Ovary (tissue), 3 donors: ENCODE data around the gene ADAMTSL3.

Experiments used
- EP300 ChIP-seq: sonication (generic); formaldehyde crosslinking; IDR thresholded peaks from one replicate; pipeline ENCODE4 v1.6.1; 2017; ENCODE audit warnings: antibody characterized with exemption
- TF ChIP-seq, protein P1 (sequence below), 3 donors: fragments of 450-650 bp in 2 of 3; fragments of 200-600 bp in 1 of 3; IDR thresholded peaks; one replicate each; pipeline versions ENCODE4 v1.5.1 to v1.8.0; 2016 to 2022; ENCODE audit warnings: antibody characterized with exemption in 3 of 3, mild to moderate bottlenecking in 1 of 3
- donor health status: DM: no; HTN: no; CAD: no.

DNA sequence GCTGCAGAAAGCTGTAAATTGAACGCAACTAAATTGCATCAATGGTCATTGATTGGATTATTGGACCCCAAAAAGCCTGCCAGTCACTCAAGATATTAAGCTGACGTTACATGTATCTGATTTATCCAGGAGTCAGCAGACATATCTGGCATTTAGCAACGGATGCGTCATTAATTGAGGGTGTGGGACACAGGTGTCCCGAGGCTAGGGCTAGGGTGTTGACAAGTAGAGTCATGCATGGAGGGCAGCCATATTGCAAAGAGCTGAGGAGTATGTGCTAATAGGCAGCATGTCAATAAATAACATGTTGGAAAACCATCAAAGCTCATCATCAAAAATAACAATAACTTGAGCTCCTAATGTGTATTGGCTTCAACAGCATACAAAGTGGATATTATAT is 347.1 kb downstream of the ADAMTSL3 start:
- TF ChIP-seq, protein P1, sequence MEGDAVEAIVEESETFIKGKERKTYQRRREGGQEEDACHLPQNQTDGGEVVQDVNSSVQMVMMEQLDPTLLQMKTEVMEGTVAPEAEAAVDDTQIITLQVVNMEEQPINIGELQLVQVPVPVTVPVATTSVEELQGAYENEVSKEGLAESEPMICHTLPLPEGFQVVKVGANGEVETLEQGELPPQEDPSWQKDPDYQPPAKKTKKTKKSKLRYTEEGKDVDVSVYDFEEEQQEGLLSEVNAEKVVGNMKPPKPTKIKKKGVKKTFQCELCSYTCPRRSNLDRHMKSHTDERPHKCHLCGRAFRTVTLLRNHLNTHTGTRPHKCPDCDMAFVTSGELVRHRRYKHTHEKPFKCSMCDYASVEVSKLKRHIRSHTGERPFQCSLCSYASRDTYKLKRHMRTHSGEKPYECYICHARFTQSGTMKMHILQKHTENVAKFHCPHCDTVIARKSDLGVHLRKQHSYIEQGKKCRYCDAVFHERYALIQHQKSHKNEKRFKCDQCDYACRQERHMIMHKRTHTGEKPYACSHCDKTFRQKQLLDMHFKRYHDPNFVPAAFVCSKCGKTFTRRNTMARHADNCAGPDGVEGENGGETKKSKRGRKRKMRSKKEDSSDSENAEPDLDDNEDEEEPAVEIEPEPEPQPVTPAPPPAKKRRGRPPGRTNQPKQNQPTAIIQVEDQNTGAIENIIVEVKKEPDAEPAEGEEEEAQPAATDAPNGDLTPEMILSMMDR (IDR thresholded peaks at IDR 0.05) = no peak
- TF ChIP-seq EP300 = no peak
